ENCODE results near the gene FOLH1.
"Not testable (repeated sequence)": the region's sequence is repeated elsewhere in the genome, so short reads cannot be mapped to it uniquely, and the experiment has no call there.

FOLH1 gene

GRCh38 chr11:49225255-49225785 is 16.9 kb upstream of the FOLH1 start:
- H3K36me3 ChIP-seq (ENCODE audit: control insufficient read depth, insufficient read depth, low read length); DNase-seq (ENCODE audit: low read depth, low spot score); H3K27ac ChIP-seq (ENCODE audit: low read length); H3K9me3 ChIP-seq (ENCODE audit: control insufficient read depth, insufficient read depth, low read length); H3K27me3 ChIP-seq (ENCODE audit: control insufficient read depth, insufficient read depth, low read length); H3K4me1 ChIP-seq (ENCODE audit: control insufficient read depth, insufficient read depth, low read length); H3K4me3 ChIP-seq (ENCODE audit: low read length): not testable (repeated sequence)
- no CpG with 5 or more reads among the region's 8 CpGs for WGBS (ENCODE audit: insufficient coverage, insufficient read length)

GRCh38 chr11:49221112-49221511 is 12.7 kb upstream of the FOLH1 start:
- no peak for DNase-seq (ENCODE audit: low read depth, low spot score)
- no CpG with 5 or more reads among the region's 5 CpGs for WGBS (ENCODE audit: insufficient coverage, insufficient read length)
- H3K4me3 ChIP-seq (ENCODE audit: low read length): no peak overlapping the region
- H3K27ac ChIP-seq (ENCODE audit: low read length): no peak overlapping the region
- no peaks in the 10 kb centered on the region for H3K36me3 ChIP-seq (ENCODE audit: control insufficient read depth, insufficient read depth, low read length)
- H3K9me3 ChIP-seq (ENCODE audit: control insufficient read depth, insufficient read depth, low read length): no peaks in the 10 kb centered on the region
- H3K27me3 ChIP-seq (ENCODE audit: control insufficient read depth, insufficient read depth, low read length): no peaks in the 10 kb centered on the region
- H3K4me1 ChIP-seq (ENCODE audit: control insufficient read depth, insufficient read depth, low read length): no peaks in the 10 kb centered on the region

- Histone ChIP-seq H3K4me3 (ENCODE audit: low read length) (no peak overlapping the region), H3K36me3 (ENCODE audit: control insufficient read depth, insufficient read depth, low read length) (no peaks in the 10 kb centered on the region), H3K27ac (ENCODE audit: low read length) (no peak overlapping the region), H3K9me3 (ENCODE audit: control insufficient read depth, insufficient read depth, low read length) (peaks cover under 1% of the 10 kb centered on the region; the same call in 1 of the 2 replicates), H3K4me1 (ENCODE audit: control insufficient read depth, insufficient read depth, low read length) (no peaks in the 10 kb centered on the region), H3K27me3 (ENCODE audit: control insufficient read depth, insufficient read depth, low read length) (no peaks in the 10 kb centered on the region)
- WGBS (ENCODE audit: insufficient coverage, insufficient read length): no CpG with 5 or more reads among the region's 2 CpGs
- DNase-seq (ENCODE audit: low read depth, low spot score): no peak
Measured at GRCh38 chr11:49213026-49213560, 4.7 kb upstream of the FOLH1 start.

- not testable (repeated sequence) for H3K4me3 ChIP-seq (ENCODE audit: low read length); H3K27ac ChIP-seq (ENCODE audit: low read length); H3K4me1 ChIP-seq (ENCODE audit: control insufficient read depth, insufficient read depth, low read length); H3K27me3 ChIP-seq (ENCODE audit: control insufficient read depth, insufficient read depth, low read length); H3K36me3 ChIP-seq (ENCODE audit: control insufficient read depth, insufficient read depth, low read length); H3K9me3 ChIP-seq (ENCODE audit: control insufficient read depth, insufficient read depth, low read length); DNase-seq (ENCODE audit: low read depth, low spot score)
- no CpG with 5 or more reads among the region's 6 CpGs for WGBS (ENCODE audit: insufficient coverage, insufficient read length)
Measured at GRCh38 chr11:49206999-49207398, 1.4 kb downstream of the FOLH1 start.

- H3K9me3 ChIP-seq (ENCODE audit: control insufficient read depth, insufficient read depth, low read length): no peaks in the 10 kb centered on the region
- no CpG with 5 or more reads among the region's 4 CpGs for WGBS (ENCODE audit: insufficient coverage, insufficient read length)
Measured at GRCh38 chr11:49202287-49202976, 6.0 kb downstream of the FOLH1 start.

GRCh38 chr11:49196775-49197174 is 11.6 kb downstream of the FOLH1 start:
- not testable (repeated sequence) for H3K4me1 ChIP-seq (ENCODE audit: control insufficient read depth, insufficient read depth, low read length)
- WGBS (ENCODE audit: insufficient coverage, insufficient read length): no CpG with 5 or more reads among the region's 1 CpG

More at GRCh38 chr11:49202287-49202976, 6.0 kb downstream of the FOLH1 start:
- Histone ChIP-seq H3K4me1 (ENCODE audit: control insufficient read depth, insufficient read depth, low read length) (no peaks in the 10 kb centered on the region), H3K27me3 (ENCODE audit: control insufficient read depth, insufficient read depth, low read length) (no peaks in the 10 kb centered on the region), H3K27ac (ENCODE audit: low read length) (no peak overlapping the region), H3K36me3 (ENCODE audit: control insufficient read depth, insufficient read depth, low read length) (no peaks in the 10 kb centered on the region), H3K4me3 (ENCODE audit: low read length) (no peak overlapping the region)
- DNase-seq (ENCODE audit: low read depth, low spot score): no peak

GRCh38 chr11:49196002-49196401 is 12.4 kb downstream of the FOLH1 start:
- H3K4me3 ChIP-seq (ENCODE audit: low read length); H3K9me3 ChIP-seq (ENCODE audit: control insufficient read depth, insufficient read depth, low read length); DNase-seq (ENCODE audit: low read depth, low spot score); H3K36me3 ChIP-seq (ENCODE audit: control insufficient read depth, insufficient read depth, low read length); H3K4me1 ChIP-seq (ENCODE audit: control insufficient read depth, insufficient read depth, low read length); H3K27ac ChIP-seq (ENCODE audit: low read length); H3K27me3 ChIP-seq (ENCODE audit: control insufficient read depth, insufficient read depth, low read length): not testable (repeated sequence)
- WGBS (ENCODE audit: insufficient coverage, insufficient read length): no CpG with 5 or more reads among the region's 6 CpGs

More at GRCh38 chr11:49196775-49197174, 11.6 kb downstream of the FOLH1 start:
- not testable (repeated sequence) for H3K36me3 ChIP-seq (ENCODE audit: control insufficient read depth, insufficient read depth, low read length); H3K9me3 ChIP-seq (ENCODE audit: control insufficient read depth, insufficient read depth, low read length); DNase-seq (ENCODE audit: low read depth, low spot score); H3K4me3 ChIP-seq (ENCODE audit: low read length); H3K27ac ChIP-seq (ENCODE audit: low read length); H3K27me3 ChIP-seq (ENCODE audit: control insufficient read depth, insufficient read depth, low read length)

GRCh38 chr11:49190287-49190686 is 18.1 kb downstream of the FOLH1 start:
- not testable (repeated sequence) for H3K9me3 ChIP-seq (ENCODE audit: control insufficient read depth, insufficient read depth, low read length); H3K27ac ChIP-seq (ENCODE audit: low read length); H3K4me1 ChIP-seq (ENCODE audit: control insufficient read depth, insufficient read depth, low read length); H3K36me3 ChIP-seq (ENCODE audit: control insufficient read depth, insufficient read depth, low read length); DNase-seq (ENCODE audit: low read depth, low spot score); H3K27me3 ChIP-seq (ENCODE audit: control insufficient read depth, insufficient read depth, low read length); H3K4me3 ChIP-seq (ENCODE audit: low read length)
- no CpG with 5 or more reads among the region's 2 CpGs for WGBS (ENCODE audit: insufficient coverage, insufficient read length)

GRCh38 chr11:49186225-49186624 is 22.2 kb downstream of the FOLH1 start:
- H3K27ac ChIP-seq (ENCODE audit: low read length); H3K36me3 ChIP-seq (ENCODE audit: control insufficient read depth, insufficient read depth, low read length): not testable (repeated sequence)

GRCh38 chr11:49185597-49185996 is 22.8 kb downstream of the FOLH1 start:
- not testable (repeated sequence) for H3K36me3 ChIP-seq (ENCODE audit: control insufficient read depth, insufficient read depth, low read length); H3K27ac ChIP-seq (ENCODE audit: low read length); H3K27me3 ChIP-seq (ENCODE audit: control insufficient read depth, insufficient read depth, low read length); H3K9me3 ChIP-seq (ENCODE audit: control insufficient read depth, insufficient read depth, low read length); H3K4me3 ChIP-seq (ENCODE audit: low read length); H3K4me1 ChIP-seq (ENCODE audit: control insufficient read depth, insufficient read depth, low read length); DNase-seq (ENCODE audit: low read depth, low spot score)
- no CpG with 5 or more reads among the region's 3 CpGs for WGBS (ENCODE audit: insufficient coverage, insufficient read length)

More at GRCh38 chr11:49186225-49186624, 22.2 kb downstream of the FOLH1 start:
- not testable (repeated sequence) for H3K4me1 ChIP-seq (ENCODE audit: control insufficient read depth, insufficient read depth, low read length); H3K9me3 ChIP-seq (ENCODE audit: control insufficient read depth, insufficient read depth, low read length); DNase-seq (ENCODE audit: low read depth, low spot score); H3K27me3 ChIP-seq (ENCODE audit: control insufficient read depth, insufficient read depth, low read length); H3K4me3 ChIP-seq (ENCODE audit: low read length)
- WGBS (ENCODE audit: insufficient coverage, insufficient read length): no CpG with 5 or more reads among the region's 2 CpGs

GRCh38 chr11:49184756-49185155 is 23.6 kb downstream of the FOLH1 start:
- not testable (repeated sequence) for H3K27ac ChIP-seq (ENCODE audit: low read length); H3K4me1 ChIP-seq (ENCODE audit: control insufficient read depth, insufficient read depth, low read length); H3K36me3 ChIP-seq (ENCODE audit: control insufficient read depth, insufficient read depth, low read length); DNase-seq (ENCODE audit: low read depth, low spot score); H3K9me3 ChIP-seq (ENCODE audit: control insufficient read depth, insufficient read depth, low read length); H3K4me3 ChIP-seq (ENCODE audit: low read length); H3K27me3 ChIP-seq (ENCODE audit: control insufficient read depth, insufficient read depth, low read length)

All from iPS DF 6.9 (cell line).